Astrocyte (in vitro differentiated cells and primary cell): ENCODE data around the gene ABLIM2. TPM values are rescaled to one million over a fixed set of nuclear protein-coding genes. Genes with fewer than 3 reads are reported as not detected.

Experiments used
- DNase-seq: peaks from one replicate; pipeline ENCODE4 v3.0.0-alpha.2; 2010; ENCODE audit warnings: low read depth
- FAIRE-seq: peaks from 2 replicates; lab custom pipeline; 2011; peaks lifted over from hg19 to GRCh38; lab: Jason Lieb, UNC
- H2AFZ ChIP-seq: 2 replicates; pipeline ENCODE4 v1.6.0; 2012; ENCODE audit warnings: low read depth, low read length, inconsistent platforms
- H3K27ac ChIP-seq: 2 replicates; pipeline ENCODE4 v1.5.1; 2011; ENCODE audit warnings: low read depth, low read length, inconsistent platforms
- H3K27me3 ChIP-seq: 2 replicates; pipeline ENCODE4 v1.6.0; 2011; ENCODE audit warnings: low read length, inconsistent platforms; ENCODE audit not compliant: insufficient read depth
- H3K36me3 ChIP-seq: 2 replicates; pipeline ENCODE4 v1.5.1; 2011; ENCODE audit warnings: low read length, inconsistent platforms; ENCODE audit not compliant: insufficient read depth
- H3K4me1 ChIP-seq: 2 replicates; pipeline ENCODE4 v1.5.1; 2011; ENCODE audit warnings: low read length, inconsistent platforms; ENCODE audit not compliant: insufficient read depth
- H3K4me2 ChIP-seq: 2 replicates; pipeline ENCODE4 v1.6.0; 2012; ENCODE audit warnings: low read length, inconsistent platforms
- H3K4me3 ChIP-seq: 2 replicates; pipeline ENCODE4 v1.5.1; 2011; ENCODE audit warnings: low read depth, mild to moderate bottlenecking, low read length, inconsistent platforms; ENCODE audit not compliant: insufficient read depth
- H3K79me2 ChIP-seq: 2 replicates; pipeline ENCODE4 v1.6.0; 2012; ENCODE audit warnings: mild to moderate bottlenecking, low read length, inconsistent platforms; ENCODE audit not compliant: insufficient read depth
- H3K9ac ChIP-seq: 2 replicates; pipeline ENCODE4 v1.6.0; 2012; ENCODE audit warnings: mild to moderate bottlenecking, low read length, inconsistent platforms
- H3K9me3 ChIP-seq: 2 replicates; pipeline ENCODE4 v1.5.1; 2012; ENCODE audit warnings: low read depth, mild to moderate bottlenecking, low read length, inconsistent platforms; ENCODE audit not compliant: insufficient read depth
- H4K20me1 ChIP-seq: 2 replicates; pipeline ENCODE4 v1.6.0; 2012; ENCODE audit warnings: low read length, inconsistent platforms; ENCODE audit not compliant: insufficient read depth
- H3K27ac Mint-ChIP-seq: one replicate; pipeline ENCODE4 v1.8.0; 2021; ENCODE audit warnings: mild to moderate bottlenecking, mixed read lengths; ENCODE audit not compliant: unreplicated experiment
- H3K27me3 Mint-ChIP-seq: one replicate; pipeline ENCODE4 v1.8.0; 2021; ENCODE audit warnings: low read depth, mixed read lengths; ENCODE audit not compliant: unreplicated experiment
- H3K36me3 Mint-ChIP-seq: one replicate; pipeline ENCODE4 v1.8.0; 2021; ENCODE audit warnings: low read depth, mixed read lengths; ENCODE audit not compliant: unreplicated experiment
- H3K4me1 Mint-ChIP-seq: one replicate; pipeline ENCODE4 v1.8.0; 2021; ENCODE audit warnings: low read depth, mixed read lengths; ENCODE audit not compliant: unreplicated experiment
- H3K4me3 Mint-ChIP-seq: one replicate; pipeline ENCODE4 v1.8.0; 2021; ENCODE audit warnings: mild to moderate bottlenecking, moderate library complexity, mixed read lengths; ENCODE audit not compliant: unreplicated experiment
- H3K9me3 Mint-ChIP-seq: one replicate; pipeline ENCODE4 v1.8.0; 2021; ENCODE audit warnings: mild to moderate bottlenecking, mixed read lengths; ENCODE audit not compliant: unreplicated experiment
- CTCF ChIP-seq: IDR thresholded peaks from 2 replicates; pipeline ENCODE4 v1.5.1; 2011; ENCODE audit warnings: low read depth, mild to moderate bottlenecking, inconsistent platforms, low read length, moderate library complexity; ENCODE audit not compliant: insufficient read depth
- EZH2 ChIP-seq: IDR thresholded peaks from 2 replicates; pipeline ENCODE4 v1.6.1; 2012; ENCODE audit warnings: mild to moderate bottlenecking, low read length, inconsistent platforms; ENCODE audit not compliant: insufficient read depth
- total RNA-seq: library from RNA; stranded (reverse); gene quantifications from 2 replicates; pipeline ENCODE4 v1.2.1, GENCODE V29; 2021

The ABLIM2 gene
- total RNA-seq, 1 donor from 2014 or later: 0.50 TPM

- no peak overlapping the region for H3K27ac ChIP-seq
- H3K27me3 Mint-ChIP-seq: peaks cover 24% of the 10 kb centered on the region
- peaks cover 3% of the 10 kb centered on the region for H3K36me3 Mint-ChIP-seq
- no peaks in the 10 kb centered on the region for H3K9me3 Mint-ChIP-seq
- H2AFZ ChIP-seq: no peak overlapping the region
- no peaks in the 10 kb centered on the region for H3K9me3 ChIP-seq
- H3K4me1 ChIP-seq: peaks cover 31% of the 10 kb centered on the region
- FAIRE-seq: no peak
- H3K27me3 ChIP-seq: peaks cover 14% of the 10 kb centered on the region
- TF ChIP-seq CTCF: no peak
- no peak for TF ChIP-seq EZH2
- H3K9ac ChIP-seq: no peak overlapping the region
- no peaks in the 10 kb centered on the region for H3K36me3 ChIP-seq
- H3K4me3 ChIP-seq: no peak overlapping the region
- H4K20me1 ChIP-seq: no peaks in the 10 kb centered on the region
- DNase-seq: no peak
- peaks cover 2% of the 10 kb centered on the region for H3K79me2 ChIP-seq
- no peak overlapping the region for H3K4me3 Mint-ChIP-seq
- H3K4me2 ChIP-seq: no peak overlapping the region
- H3K4me1 Mint-ChIP-seq: peaks cover 19% of the 10 kb centered on the region
- H3K27ac Mint-ChIP-seq: no peak overlapping the region
Observed at GRCh38 chr4:7966281-7967062, 192.1 kb downstream of the ABLIM2 start.

- no peak for FAIRE-seq
- Histone ChIP-seq H3K4me1 (peaks cover 32% of the 10 kb centered on the region), H3K27ac (no peak overlapping the region), H3K79me2 (no peaks in the 10 kb centered on the region), H3K4me2 (no peak overlapping the region), H3K9ac (no peak overlapping the region), H2AFZ (no peak overlapping the region), H3K27me3 (peaks cover 14% of the 10 kb centered on the region), H3K9me3 (no peaks in the 10 kb centered on the region), H4K20me1 (no peaks in the 10 kb centered on the region), H3K36me3 (no peaks in the 10 kb centered on the region), H3K4me3 (no peak overlapping the region)
- Mint-ChIP-seq H3K9me3 (no peaks in the 10 kb centered on the region), H3K4me1 (peaks cover 19% of the 10 kb centered on the region), H3K27me3 (peaks cover 29% of the 10 kb centered on the region), H3K36me3 (peaks cover 3% of the 10 kb centered on the region), H3K27ac (no peak overlapping the region), H3K4me3 (no peak overlapping the region)
- DNase-seq: peak; percentile 59
- TF ChIP-seq EZH2 (no peak), CTCF (no peak)
Observed at GRCh38 chr4:7964890-7965662, 193.5 kb downstream of the ABLIM2 start.
